Epithelial cell of prostate (primary cell): Measurements from ENCODE around the gene MAGED4B.
"Not testable (repeated sequence)": the region's sequence is repeated elsewhere in the genome, so short reads cannot be mapped to it uniquely, and the experiment has no call there.

Source experiments
- DNase-seq: peaks from one replicate; pipeline ENCODE4 v3.0.0-alpha.2; 2011; ENCODE audit warnings: low read depth, low spot score
- H3K27ac ChIP-seq: fragments of 450-650 bp; 2 replicates; pipeline ENCODE4 v1.5.1; 2017; ENCODE audit warnings: mild to moderate bottlenecking

Gene MAGED4B

GRCh38 chrX:52068666-52069640, at the start of gene MAGED4B:
Gene MAGED4B (minus strand): TSS chrX:52069183. CDS start chrX:52068172, 1,011 bp downstream.
- not testable (repeated sequence) for DNase-seq, H3K27ac ChIP-seq

GRCh38 chrX:52118262-52118661, 49.3 kb upstream of the MAGED4B start:
- H3K27ac ChIP-seq, result no peak overlapping the region
- DNase-seq, result no peak

DNA sequence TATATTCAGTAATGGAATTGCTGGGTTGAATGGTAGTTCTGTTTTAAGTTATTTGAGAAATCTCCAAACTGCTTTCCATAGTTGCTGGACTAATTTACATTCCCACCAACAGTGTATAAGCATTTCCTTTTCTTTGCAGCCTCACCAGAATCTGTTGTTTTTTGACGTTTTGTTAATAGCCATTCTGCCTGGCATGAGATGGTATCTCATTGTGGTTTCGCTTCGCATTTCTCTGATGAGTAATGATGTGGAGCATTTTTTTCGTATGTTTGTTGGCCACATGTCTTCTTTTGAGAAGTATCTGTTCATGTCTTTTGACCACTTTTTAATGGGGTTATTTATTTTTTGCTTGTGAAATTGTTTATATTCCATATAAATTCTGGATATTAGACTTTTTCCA, 13.6 kb upstream of the MAGED4B start:
- DNase-seq, result no peak
- no peak overlapping the region for H3K27ac ChIP-seq

DNA sequence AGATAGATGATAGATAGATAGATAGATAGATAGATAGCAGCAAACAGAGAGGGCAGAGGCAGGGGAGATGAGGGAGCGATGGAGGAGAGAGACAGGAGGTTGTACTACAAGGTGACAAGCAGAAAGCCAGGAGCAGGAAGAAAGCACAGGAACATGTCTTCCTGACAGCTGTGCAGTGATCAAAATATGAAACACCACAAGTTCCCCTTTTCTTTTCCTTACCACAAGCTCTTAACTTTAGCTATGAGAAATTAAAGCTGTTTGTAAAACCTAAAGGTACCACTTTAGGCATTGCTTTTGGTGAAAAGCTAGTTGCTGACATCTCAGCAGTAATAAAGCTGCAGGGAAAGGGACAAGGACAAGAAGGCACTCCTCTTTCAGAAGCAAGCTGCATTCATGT, 9.1 kb upstream of the MAGED4B start:
- H3K27ac ChIP-seq, result no peak overlapping the region
- no peak for DNase-seq

DNA sequence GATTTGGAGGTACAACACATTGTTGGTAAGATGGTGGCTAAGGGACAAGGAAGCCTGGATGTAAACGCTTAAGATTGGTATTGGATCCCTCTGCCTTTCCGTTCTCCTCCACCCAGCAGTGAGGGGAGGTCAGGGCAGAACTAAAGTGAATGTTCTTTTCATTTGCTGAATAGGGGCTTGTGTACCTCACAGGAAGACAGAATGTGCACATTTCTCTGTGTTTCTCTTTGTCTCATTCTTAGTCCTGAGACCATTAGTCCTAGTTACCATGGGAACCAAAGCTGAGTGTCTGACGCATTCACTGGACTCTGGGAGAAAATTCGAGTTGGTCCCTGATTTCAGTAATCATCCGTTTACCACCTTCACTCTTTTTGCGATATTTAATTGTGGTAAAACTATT, 26.7 kb downstream of the MAGED4B start:
- not testable (repeated sequence) for DNase-seq, H3K27ac ChIP-seq

DNA sequence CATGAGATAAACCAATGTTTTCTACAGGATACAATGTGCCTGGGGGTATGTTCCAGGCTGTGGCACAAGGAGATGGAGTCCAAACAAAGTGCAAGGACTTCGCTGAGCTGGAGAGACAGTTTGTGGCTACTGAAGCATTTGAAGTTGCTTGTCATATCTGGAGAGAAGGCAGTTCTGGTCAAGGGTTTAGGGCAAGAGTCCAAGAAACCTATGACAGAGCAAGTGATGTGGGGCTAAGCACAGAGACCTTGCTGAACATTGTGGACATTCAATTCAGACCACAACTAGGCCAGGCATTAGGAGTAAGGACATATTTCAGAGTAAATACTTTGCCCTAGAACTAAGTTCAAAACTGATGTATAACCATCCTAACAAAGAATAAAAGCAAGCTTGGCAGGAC, 34.8 kb downstream of the MAGED4B start:
- no peak for DNase-seq
- no peak overlapping the region for H3K27ac ChIP-seq

DNA sequence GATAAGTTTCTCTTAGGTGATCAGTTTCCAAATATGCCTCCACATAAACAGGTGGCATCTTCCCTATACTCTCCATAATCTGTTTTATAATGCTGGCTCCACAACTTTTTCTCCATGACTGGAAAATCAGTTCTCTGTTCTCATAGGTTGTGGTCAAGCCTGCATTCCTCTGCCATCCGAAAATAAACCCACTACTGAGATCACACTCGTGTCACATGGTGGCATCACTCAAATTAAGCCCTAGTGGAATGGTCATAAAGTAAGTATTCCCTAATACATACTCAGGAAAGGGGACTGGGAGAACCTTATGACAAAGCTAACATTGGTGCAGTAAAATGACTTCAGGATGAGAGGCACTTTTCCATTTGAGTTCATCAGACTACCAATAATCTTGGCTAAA, 37.6 kb downstream of the MAGED4B start:
- no peak overlapping the region for H3K27ac ChIP-seq

GRCh38 chrX:52015794-52016193, 53.2 kb downstream of the MAGED4B start:
- no peak overlapping the region for H3K27ac ChIP-seq
- DNase-seq, result no peak

More for the DNA sequence above, 37.6 kb downstream of the MAGED4B start:
- DNase-seq, result no peak
